PFSK-1 (cell line): Measurements from ENCODE around the gene DCAF12.

ENCODE experiments used
- FOXP2 ChIP-seq: optimal IDR thresholded peaks from 2 replicates; pipeline ENCODE3; 2011; ENCODE audit warnings: borderline replicate concordance, control low read depth, inconsistent platforms; ENCODE audit not compliant: insufficient read depth; ENCODE audit errors: extremely low read length, extremely low read depth
- POLR2AphosphoS5 ChIP-seq: IDR thresholded peaks from 2 replicates; pipeline ENCODE4 v1.6.1; 2012; ENCODE audit warnings: low read depth, mild to moderate bottlenecking, control low read depth, low read length, moderate library complexity
- SIN3A ChIP-seq: IDR thresholded peaks from 2 replicates; pipeline ENCODE4 v1.6.1; 2012; ENCODE audit warnings: mild to moderate bottlenecking, low read length, moderate library complexity, borderline replicate concordance; ENCODE audit not compliant: insufficient read depth
- TAF1 ChIP-seq: IDR thresholded peaks from 2 replicates; pipeline ENCODE4 v1.6.1; 2012; ENCODE audit warnings: low read length, control low read depth, borderline replicate concordance; ENCODE audit not compliant: insufficient read depth
- TF ChIP-seq, protein P1 (sequence below), 2 experiments: IDR thresholded peaks; 2 replicates each; pipeline versions ENCODE4 v1.6.1 to v1.8.0; 2011 to 2012; ENCODE audit warnings: low read depth in 2 of 2, low read length in 2 of 2, control low read depth in 1 of 2, inconsistent platforms in 1 of 2, mild to moderate bottlenecking in 1 of 2, moderate library complexity in 1 of 2; ENCODE audit not compliant: insufficient read depth in 1 of 2

DNA sequence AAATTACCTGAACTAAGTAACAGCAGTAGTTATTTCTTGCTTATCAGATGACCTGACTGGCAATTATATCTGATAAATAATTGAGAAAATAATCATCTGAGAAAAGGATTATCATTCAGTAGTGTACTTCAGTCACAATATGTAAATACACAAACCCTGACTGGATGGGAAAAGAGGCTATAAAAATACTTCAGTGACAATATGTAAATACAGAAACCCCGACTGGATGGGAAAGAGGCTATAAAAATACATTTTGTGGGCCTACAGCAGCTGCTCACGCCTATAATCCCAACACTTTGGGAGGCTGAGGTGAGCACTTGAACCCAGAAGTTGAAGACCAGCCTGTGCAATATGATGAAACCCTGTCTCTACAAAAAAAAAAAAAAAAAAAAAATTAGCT is 88.9 kb downstream of the DCAF12 start:
- TF ChIP-seq POLR2AphosphoS5 (no peak), TAF1 (no peak), SIN3A (no peak), FOXP2 (no peak)
- TF ChIP-seq, protein P1, sequence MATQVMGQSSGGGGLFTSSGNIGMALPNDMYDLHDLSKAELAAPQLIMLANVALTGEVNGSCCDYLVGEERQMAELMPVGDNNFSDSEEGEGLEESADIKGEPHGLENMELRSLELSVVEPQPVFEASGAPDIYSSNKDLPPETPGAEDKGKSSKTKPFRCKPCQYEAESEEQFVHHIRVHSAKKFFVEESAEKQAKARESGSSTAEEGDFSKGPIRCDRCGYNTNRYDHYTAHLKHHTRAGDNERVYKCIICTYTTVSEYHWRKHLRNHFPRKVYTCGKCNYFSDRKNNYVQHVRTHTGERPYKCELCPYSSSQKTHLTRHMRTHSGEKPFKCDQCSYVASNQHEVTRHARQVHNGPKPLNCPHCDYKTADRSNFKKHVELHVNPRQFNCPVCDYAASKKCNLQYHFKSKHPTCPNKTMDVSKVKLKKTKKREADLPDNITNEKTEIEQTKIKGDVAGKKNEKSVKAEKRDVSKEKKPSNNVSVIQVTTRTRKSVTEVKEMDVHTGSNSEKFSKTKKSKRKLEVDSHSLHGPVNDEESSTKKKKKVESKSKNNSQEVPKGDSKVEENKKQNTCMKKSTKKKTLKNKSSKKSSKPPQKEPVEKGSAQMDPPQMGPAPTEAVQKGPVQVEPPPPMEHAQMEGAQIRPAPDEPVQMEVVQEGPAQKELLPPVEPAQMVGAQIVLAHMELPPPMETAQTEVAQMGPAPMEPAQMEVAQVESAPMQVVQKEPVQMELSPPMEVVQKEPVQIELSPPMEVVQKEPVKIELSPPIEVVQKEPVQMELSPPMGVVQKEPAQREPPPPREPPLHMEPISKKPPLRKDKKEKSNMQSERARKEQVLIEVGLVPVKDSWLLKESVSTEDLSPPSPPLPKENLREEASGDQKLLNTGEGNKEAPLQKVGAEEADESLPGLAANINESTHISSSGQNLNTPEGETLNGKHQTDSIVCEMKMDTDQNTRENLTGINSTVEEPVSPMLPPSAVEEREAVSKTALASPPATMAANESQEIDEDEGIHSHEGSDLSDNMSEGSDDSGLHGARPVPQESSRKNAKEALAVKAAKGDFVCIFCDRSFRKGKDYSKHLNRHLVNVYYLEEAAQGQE (IDR thresholded peaks at IDR 0.05; ENCODE audit: insufficient read depth in 1 of 2, low read depth in 2 of 2, low read length in 2 of 2) = no peak
